ENCODE data around the gene PPP3CB. TPM values are rescaled to one million over a fixed set of nuclear protein-coding genes. Genes with fewer than 3 reads are reported as not detected.

Gene PPP3CB
- total and polyA plus RNA-seq, 2 experiments from 2014 or later: 11.8 to 41.4 TPM

DNA sequence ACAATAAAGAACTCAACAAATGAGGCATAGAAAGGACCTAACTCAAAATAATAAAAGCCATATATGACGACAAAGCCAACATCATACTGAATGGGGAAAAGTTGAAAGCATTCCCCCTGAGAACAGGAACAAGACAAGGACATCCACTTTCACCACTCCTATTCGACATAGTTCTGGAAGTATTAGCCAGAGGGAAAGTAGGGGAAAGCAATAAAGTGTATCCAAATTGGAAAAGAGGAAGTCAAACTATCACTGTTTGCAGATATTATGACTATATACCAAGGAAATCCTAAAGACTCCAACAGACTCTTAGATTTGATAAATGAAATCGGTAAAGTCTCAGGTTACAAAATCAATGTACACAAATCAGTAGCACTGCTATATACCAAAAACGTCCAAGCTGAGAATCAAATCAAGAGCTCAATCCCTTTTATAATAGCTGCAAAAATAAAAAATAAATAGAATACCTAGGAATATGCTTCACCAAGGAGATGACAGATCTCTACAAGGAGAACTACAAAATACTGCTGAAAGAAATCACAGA, 86.8 kb downstream of the PPP3CB start:
- Histone ChIP-seq H3K79me2 (peaks cover 87% of the 10 kb centered on the region), H3K9me3 (ENCODE audit: low read depth) (no peaks in the 10 kb centered on the region), H3K4me1 (ENCODE audit: insufficient read depth) (peaks cover 8% of the 10 kb centered on the region), H3K4me2 (no peak overlapping the region), H3K36me3 (replicated peaks; ENCODE audit: insufficient read depth, low read depth) (no peaks in the 10 kb centered on the region), H2AFZ (no peak overlapping the region), H4K20me1 (ENCODE audit: insufficient read depth, poor library complexity, severe bottlenecking) (peaks cover 29% of the 10 kb centered on the region), H3K27ac (no peak overlapping the region), H3K4me3 (no peak overlapping the region), H3K9me2 (replicated peaks; ENCODE audit: insufficient read depth) (no peaks in the 10 kb centered on the region), H3K27me3 (no peaks in the 10 kb centered on the region)
- no peak for DNase-seq (ENCODE audit: low spot score)
- WGBS (ENCODE audit: low lambda C conversion rate, missing lambda C conversion rate): 79% methylated on average over 4 of the region's 4 CpGs
- no peak for TF ChIP-seq EZH2 (IDR thresholded peaks at IDR 0.05; ENCODE audit: borderline replicate concordance)
- TF ChIP-seq EZH2phosphoT487 (IDR thresholded peaks at IDR 0.05; ENCODE audit: low read depth, severe bottlenecking, unreplicated experiment): no peak
- TF ChIP-seq, protein P1, sequence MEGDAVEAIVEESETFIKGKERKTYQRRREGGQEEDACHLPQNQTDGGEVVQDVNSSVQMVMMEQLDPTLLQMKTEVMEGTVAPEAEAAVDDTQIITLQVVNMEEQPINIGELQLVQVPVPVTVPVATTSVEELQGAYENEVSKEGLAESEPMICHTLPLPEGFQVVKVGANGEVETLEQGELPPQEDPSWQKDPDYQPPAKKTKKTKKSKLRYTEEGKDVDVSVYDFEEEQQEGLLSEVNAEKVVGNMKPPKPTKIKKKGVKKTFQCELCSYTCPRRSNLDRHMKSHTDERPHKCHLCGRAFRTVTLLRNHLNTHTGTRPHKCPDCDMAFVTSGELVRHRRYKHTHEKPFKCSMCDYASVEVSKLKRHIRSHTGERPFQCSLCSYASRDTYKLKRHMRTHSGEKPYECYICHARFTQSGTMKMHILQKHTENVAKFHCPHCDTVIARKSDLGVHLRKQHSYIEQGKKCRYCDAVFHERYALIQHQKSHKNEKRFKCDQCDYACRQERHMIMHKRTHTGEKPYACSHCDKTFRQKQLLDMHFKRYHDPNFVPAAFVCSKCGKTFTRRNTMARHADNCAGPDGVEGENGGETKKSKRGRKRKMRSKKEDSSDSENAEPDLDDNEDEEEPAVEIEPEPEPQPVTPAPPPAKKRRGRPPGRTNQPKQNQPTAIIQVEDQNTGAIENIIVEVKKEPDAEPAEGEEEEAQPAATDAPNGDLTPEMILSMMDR (IDR thresholded peaks at IDR 0.05; ENCODE audit: poor library complexity): no peak

DNA sequence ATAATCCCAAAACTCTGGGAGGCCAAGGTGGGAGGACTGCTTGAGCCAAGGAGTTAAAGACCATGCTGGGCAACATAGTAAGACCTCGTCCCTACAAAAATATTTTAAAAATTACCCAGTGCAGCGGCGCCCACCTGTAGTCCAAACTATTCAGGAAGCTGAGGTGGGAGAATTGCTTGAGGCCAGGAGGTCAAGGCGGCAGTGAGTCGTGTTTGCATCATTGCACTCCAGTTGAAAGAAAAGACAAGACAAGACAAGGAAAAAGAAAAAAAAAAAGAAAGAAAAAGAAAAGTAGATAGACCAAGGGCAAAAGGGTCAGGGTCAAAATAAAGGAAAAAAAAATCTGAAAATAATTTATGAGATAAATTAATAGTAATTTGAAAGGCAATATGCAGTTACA, 87.8 kb downstream of the PPP3CB start:
- WGBS (ENCODE audit: low lambda C conversion rate, missing lambda C conversion rate): 84% methylated on average over 5 of the region's 5 CpGs
- H3K9me3 ChIP-seq (ENCODE audit: low read depth): no peaks in the 10 kb centered on the region
- H2AFZ ChIP-seq: no peak overlapping the region
- no peaks in the 10 kb centered on the region for H3K27me3 ChIP-seq
- H3K27ac ChIP-seq: no peak overlapping the region
- H3K79me2 ChIP-seq: peaks cover 97% of the 10 kb centered on the region
- H3K4me3 ChIP-seq: no peak overlapping the region
- no peak overlapping the region for H3K4me2 ChIP-seq
- H4K20me1 ChIP-seq (ENCODE audit: insufficient read depth, poor library complexity, severe bottlenecking): peaks cover 35% of the 10 kb centered on the region
- H3K4me1 ChIP-seq (ENCODE audit: insufficient read depth): peaks cover 8% of the 10 kb centered on the region
- DNase-seq (ENCODE audit: low spot score): no peak
- no peaks in the 10 kb centered on the region for H3K36me3 ChIP-seq (replicated peaks; ENCODE audit: insufficient read depth, low read depth)
- H3K9me2 ChIP-seq (replicated peaks; ENCODE audit: insufficient read depth): no peaks in the 10 kb centered on the region
- TF ChIP-seq, protein P1 (IDR thresholded peaks at IDR 0.05; ENCODE audit: poor library complexity): no peak
- TF ChIP-seq EZH2phosphoT487 (IDR thresholded peaks at IDR 0.05; ENCODE audit: low read depth, severe bottlenecking, unreplicated experiment): no peak

GRCh38 chr10:73407495-73407894, 88.3 kb downstream of the PPP3CB start:
- no peaks in the 10 kb centered on the region for H3K9me2 ChIP-seq (replicated peaks; ENCODE audit: insufficient read depth)
- no peak for TF ChIP-seq EZH2 (IDR thresholded peaks at IDR 0.05; ENCODE audit: borderline replicate concordance)
- no peak for TF ChIP-seq EZH2phosphoT487 (IDR thresholded peaks at IDR 0.05; ENCODE audit: low read depth, severe bottlenecking, unreplicated experiment)
- TF ChIP-seq, protein P1 (IDR thresholded peaks at IDR 0.05; ENCODE audit: poor library complexity): no peak
- DNase-seq (ENCODE audit: low spot score): no peak
- no peak overlapping the region for H2AFZ ChIP-seq
- peaks cover 99% of the 10 kb centered on the region for H3K79me2 ChIP-seq
- no peak overlapping the region for H3K4me2 ChIP-seq
- H4K20me1 ChIP-seq (ENCODE audit: insufficient read depth, poor library complexity, severe bottlenecking): peaks cover 37% of the 10 kb centered on the region
- H3K27ac ChIP-seq: no peak overlapping the region
- H3K4me3 ChIP-seq: no peak overlapping the region
- no peaks in the 10 kb centered on the region for H3K36me3 ChIP-seq (replicated peaks; ENCODE audit: insufficient read depth, low read depth)
- H3K9me3 ChIP-seq (ENCODE audit: low read depth): no peaks in the 10 kb centered on the region
- no peaks in the 10 kb centered on the region for H3K27me3 ChIP-seq
- H3K4me1 ChIP-seq (ENCODE audit: insufficient read depth): peaks cover 4% of the 10 kb centered on the region
- WGBS (ENCODE audit: low lambda C conversion rate, missing lambda C conversion rate): 97% methylated on average over 1 of the region's 1 CpG
